ENCODE data around the gene MYO18A. TPM values are rescaled to one million over a fixed set of nuclear protein-coding genes. Genes with fewer than 3 reads are reported as not detected.
A peak's percentile ranks its signal among the peaks of the same experiment; 100 is the strongest.

Gene MYO18A
- total RNA-seq, 1 experiment from 2014 or later, result 37.2 TPM

DNA sequence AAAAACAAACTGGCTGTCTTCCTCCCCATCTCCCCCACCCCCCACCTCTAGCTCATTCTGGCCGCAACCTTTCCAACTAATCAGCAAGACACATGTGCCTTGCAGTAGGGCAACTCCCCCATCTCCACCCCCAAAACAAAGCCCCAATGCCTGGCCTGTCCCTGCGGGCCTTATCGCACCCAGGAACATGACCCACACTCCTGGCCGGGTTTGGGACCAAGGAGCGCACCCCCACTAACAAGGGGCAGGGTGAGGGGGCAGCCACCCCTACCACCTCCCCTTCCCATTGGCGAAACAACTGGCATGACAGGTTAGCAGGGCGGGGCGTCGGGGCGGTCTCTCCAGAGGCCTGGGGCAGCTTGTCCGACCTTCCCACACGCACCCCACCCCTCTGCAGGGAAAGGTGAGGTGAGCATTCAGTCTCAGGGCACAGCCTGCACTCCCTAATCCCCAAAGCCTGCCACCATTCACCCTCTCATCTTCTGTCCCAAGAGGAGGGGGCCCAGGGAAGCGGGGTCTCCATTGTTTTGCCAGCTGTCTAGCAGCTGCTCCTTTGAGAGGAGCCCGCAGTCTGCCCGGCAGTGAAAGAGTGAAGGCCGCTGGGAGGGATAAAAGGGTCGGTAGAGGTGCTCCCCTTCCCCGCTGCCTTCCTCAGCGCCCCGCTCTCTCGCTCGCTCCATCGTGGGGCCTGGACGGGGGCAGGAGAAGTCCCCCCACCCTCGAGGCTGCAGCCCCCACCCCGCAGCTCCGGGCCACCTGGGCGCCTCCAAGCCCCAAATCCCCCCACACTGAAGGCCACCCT is 765 bp downstream of the MYO18A start:
- no peaks in the 10 kb centered on the region for H3K36me3 ChIP-seq (ENCODE audit: control insufficient read depth in 1 of 2, insufficient read depth in 2 of 2, low read length in 2 of 2)
- ChIA-PET POLR2A (interaction anchor here (0.8 to 5.0 kb wide), 12 partner anchors 15 to 228 kb away, joined by 3 to 31 read pairs (median 4); partner anchors contain the start of genes NUFIP2 and PHF12), CTCF (interaction anchor here (0.6 to 4.7 kb wide), 24 partner anchors 10 to 592 kb away, joined by 3 to 54 read pairs (median 6); no protein-coding TSS in a partner anchor), RAD21 (ENCODE audit: low non-redundant PET in 1 of 2, low total read pairs in 2 of 2, uncharacterized antibody in 2 of 2, unreplicated experiment in 2 of 2) (interaction anchor here (0.6 to 2.4 kb wide), 10 partner anchors 24 to 55 kb away, joined by 3 to 14 read pairs (median 4); no protein-coding TSS in a partner anchor)
- H3K27me3 ChIP-seq (ENCODE audit: insufficient read depth, low read length), result no peaks in the 10 kb centered on the region
- H2AFZ ChIP-seq (ENCODE audit: low read depth, low read length, poor library complexity, severe bottlenecking), result no peak overlapping the region
- peak overlapping the region; percentile 83 for H3K9ac ChIP-seq (ENCODE audit: low read length)
- BruUV-seq (replicated peaks), result TSS peak; percentile 77
- H3K4me3 ChIP-seq (replicated peaks in 1 of 2; ENCODE audit: low read depth in 1 of 2, low read length in 2 of 2), result peak overlapping the region; percentile 58 to 64
- peak overlapping the region; percentile 94 for H3K4me2 ChIP-seq (ENCODE audit: low read length)
- peak overlapping the region; percentile 85 for H3K27ac ChIP-seq (ENCODE audit: low read depth, low read length)
- TF ChIP-seq SP1 (IDR thresholded peaks at IDR 0.05; ENCODE audit: low read depth) (peak; percentile 37; the same call in 1 of the 2 replicates), POLR2AphosphoS5 (IDR thresholded peaks at IDR 0.05; ENCODE audit: low read depth, low read length) (peak; percentile 86), ZFX (IDR thresholded peaks at IDR 0.05) (no peak), SIN3A (IDR thresholded peaks at IDR 0.05; ENCODE audit: low read depth) (peak; percentile 59; the same call in 1 of the 2 replicates), MAX (IDR thresholded peaks at IDR 0.05) (peak; percentile 73; the same call in 1 of the 2 replicates), EZH2 (IDR thresholded peaks at IDR 0.05) (no peak)
- intact Hi-C loops (cut with micrococcal nuclease), result loop anchor here (2.0 kb wide), 1 partner anchor 31 kb away; no protein-coding TSS in a partner anchor
- ATAC-seq (peak; percentile 57), DNase-seq (ENCODE audit: low read depth, low spot score) (no peak)
- H3K9me3 ChIP-seq (ENCODE audit: control insufficient read depth in 1 of 2, insufficient read depth in 1 of 2, low read depth in 1 of 2, low read length in 2 of 2), result no peaks in the 10 kb centered on the region
- no peaks in the 10 kb centered on the region for H3K9me2 ChIP-seq (ENCODE audit: insufficient read depth)
- peaks cover 35% of the 10 kb centered on the region for H3K79me2 ChIP-seq (ENCODE audit: insufficient read depth, low read length)
- H4K20me1 ChIP-seq (ENCODE audit: insufficient read depth), result no peaks in the 10 kb centered on the region
- peaks cover 32 to 54% of the 10 kb centered on the region in 2 experiments for H3K4me1 ChIP-seq (ENCODE audit: control insufficient read depth in 1 of 2, insufficient read depth in 2 of 2, low read length in 2 of 2)

DNA sequence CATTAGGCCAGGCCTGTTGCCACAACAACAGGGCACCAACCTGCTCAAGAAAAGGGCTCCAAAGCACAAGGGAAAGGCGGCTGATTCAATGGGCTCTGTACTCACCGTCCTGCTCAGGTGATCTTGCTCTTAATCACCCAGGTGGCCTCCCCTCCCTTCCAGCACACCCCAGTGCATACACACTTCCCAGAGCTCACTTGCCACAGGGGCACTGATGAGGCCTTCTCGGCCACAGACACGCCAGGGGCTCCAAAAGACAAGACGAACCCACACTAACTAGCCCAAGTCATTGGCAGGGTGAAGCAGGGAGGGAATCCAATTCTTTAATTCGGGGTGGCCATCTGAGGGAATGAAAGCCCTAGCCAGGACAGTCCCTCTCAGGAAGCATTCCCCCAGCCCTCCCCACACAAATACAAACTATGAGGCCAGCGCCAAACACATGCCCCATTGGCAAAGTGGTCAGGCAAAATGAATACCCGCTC is 1.4 kb downstream of the MYO18A start:
- Histone ChIP-seq H4K20me1 (ENCODE audit: insufficient read depth) (no peaks in the 10 kb centered on the region), H3K4me2 (ENCODE audit: low read length) (peak overlapping the region; percentile 94), H3K4me3 (replicated peaks in 1 of 2; ENCODE audit: low read depth in 1 of 2, low read length in 2 of 2) (peak overlapping the region; percentile 58 to 64), H3K79me2 (ENCODE audit: insufficient read depth, low read length) (peaks cover 41% of the 10 kb centered on the region), H3K9me3 (ENCODE audit: control insufficient read depth in 1 of 2, insufficient read depth in 1 of 2, low read depth in 1 of 2, low read length in 2 of 2) (no peaks in the 10 kb centered on the region), H2AFZ (ENCODE audit: low read depth, low read length, poor library complexity, severe bottlenecking) (no peak overlapping the region), H3K36me3 (ENCODE audit: control insufficient read depth in 1 of 2, insufficient read depth in 2 of 2, low read length in 2 of 2) (no peaks in the 10 kb centered on the region), H3K27me3 (ENCODE audit: insufficient read depth, low read length) (no peaks in the 10 kb centered on the region), H3K9me2 (ENCODE audit: insufficient read depth) (no peaks in the 10 kb centered on the region), H3K4me1 (ENCODE audit: control insufficient read depth in 1 of 2, insufficient read depth in 2 of 2, low read length in 2 of 2) (peaks cover 32 to 54% of the 10 kb centered on the region in 2 experiments), H3K9ac (ENCODE audit: low read length) (peak overlapping the region; percentile 83), H3K27ac (ENCODE audit: low read depth, low read length) (peak overlapping the region; percentile 85)
- RAD21 ChIA-PET (ENCODE audit: low non-redundant PET in 1 of 2, low total read pairs in 2 of 2, uncharacterized antibody in 2 of 2, unreplicated experiment in 2 of 2), result interaction anchor here in 1 of 2 experiments (1.5 to 2.4 kb wide), 2 partner anchors 30 to 55 kb away, joined by 5 to 14 read pairs; no protein-coding TSS in a partner anchor
- intact Hi-C loops (cut with micrococcal nuclease), result loop anchor here (2.0 kb wide), 1 partner anchor 30 kb away; no protein-coding TSS in a partner anchor
- TF ChIP-seq MAX (IDR thresholded peaks at IDR 0.05), result 0 out of 2 replicates have a peak, but pooled peaks have one; percentile 24
- TF ChIP-seq EZH2 (IDR thresholded peaks at IDR 0.05), result no peak
- TF ChIP-seq SIN3A (IDR thresholded peaks at IDR 0.05; ENCODE audit: low read depth), result 0 out of 2 replicates have a peak, but pooled peaks have one; percentile 5
- POLR2A ChIA-PET, result interaction anchor here (1.1 to 5.0 kb wide), 7 partner anchors 23 to 115 kb away, joined by 3 to 31 read pairs (median 6); partner anchors contain the start of gene NUFIP2
- ATAC-seq (no peak), DNase-seq (ENCODE audit: low read depth, low spot score) (no peak)
- CTCF ChIA-PET, result interaction anchor here (1.3 to 4.7 kb wide), 10 partner anchors 14 to 62 kb away, joined by 4 to 54 read pairs (median 8); no protein-coding TSS in a partner anchor
- BruUV-seq (replicated peaks), result TSS peak; percentile 37

Measured in HCT116 (cell line).